Thyroid gland (tissue), 4 donors: ENCODE results near the gene PHETA2. TPM values are rescaled to one million over a fixed set of nuclear protein-coding genes. Genes with fewer than 3 reads are reported as not detected.

Experiments
- DNase-seq, 2 donors: peaks; one replicate each; pipeline ENCODE4 v3.0.0-alpha.2; 2019
- H3K27ac ChIP-seq, 3 donors: fragments of 200-600 bp; sonication (generic); 1 replicate in 2 of 3; 2 replicates in 1 of 3; pipeline ENCODE4 v1.5.1; 2016 to 2019; ENCODE audit warnings: mild to moderate bottlenecking in 1 of 3, moderate library complexity in 1 of 3
- H3K27me3 ChIP-seq: fragments of 200-600 bp; sonication (generic); one replicate; pipeline ENCODE4 v1.5.1; 2019
- H3K36me3 ChIP-seq, 2 donors: fragments of 200-600 bp; sonication (generic); one replicate each; pipeline ENCODE4 v1.5.1; 2016 to 2019
- H3K4me1 ChIP-seq, 2 donors: fragments of 200-600 bp; sonication (generic); one replicate each; pipeline ENCODE4 v1.5.1; 2017 to 2019
- H3K4me3 ChIP-seq, 3 donors: fragments of 200-600 bp; sonication (generic); replicated peaks in 1 of 3; 1 replicate in 2 of 3; 2 replicates in 1 of 3; pipeline ENCODE4 v1.5.1; 2016; ENCODE audit warnings: mild to moderate bottlenecking in 1 of 3
- H3K9me3 ChIP-seq: fragments of 200-600 bp; sonication (generic); one replicate; pipeline ENCODE4 v1.5.1; 2017
- POLR2A ChIP-seq, 2 donors: fragments of 450-650 bp; IDR thresholded peaks; one replicate each; pipeline ENCODE4 v1.6.1; 2017; ENCODE audit warnings: antibody characterized with exemption in 2 of 2, mild to moderate bottlenecking in 2 of 2, moderate library complexity in 1 of 2
- WGBS, 2 donors: methylation state at CpG; one replicate each; pipeline ENCODE4 v1.1.5; 2017; 5-methylcytosine and 5-hydroxymethylcytosine counted together
- intact Hi-C: fragments of 100-400 bp; cut with DNase I; formaldehyde crosslinking; loops from one replicate; pipeline ENCODE4 v1.15.1; 2023
- total RNA-seq, 4 donors: library from RNA; depleted of rRNA; stranded (reverse); fragments of >200 nt; gene quantifications; one replicate each; pipeline ENCODE4 v1.2.3, GENCODE V29; 2016
- TF ChIP-seq, protein P1 (sequence below), 6 experiments: fragments of 200-600 bp in 3 of 6; fragments of 450-650 bp in 3 of 6; sonication (generic) in 3 of 6; IDR thresholded peaks; one replicate each; pipeline ENCODE4 v1.5.1; 2016 to 2019; ENCODE audit warnings: antibody characterized with exemption in 6 of 6, mild to moderate bottlenecking in 2 of 6, inconsistent platforms in 1 of 6, moderate library complexity in 1 of 6

Gene PHETA2
- total RNA-seq, 4 donors from 2014 or later = 5.5 to 13.7 (median 7.3) TPM

DNA sequence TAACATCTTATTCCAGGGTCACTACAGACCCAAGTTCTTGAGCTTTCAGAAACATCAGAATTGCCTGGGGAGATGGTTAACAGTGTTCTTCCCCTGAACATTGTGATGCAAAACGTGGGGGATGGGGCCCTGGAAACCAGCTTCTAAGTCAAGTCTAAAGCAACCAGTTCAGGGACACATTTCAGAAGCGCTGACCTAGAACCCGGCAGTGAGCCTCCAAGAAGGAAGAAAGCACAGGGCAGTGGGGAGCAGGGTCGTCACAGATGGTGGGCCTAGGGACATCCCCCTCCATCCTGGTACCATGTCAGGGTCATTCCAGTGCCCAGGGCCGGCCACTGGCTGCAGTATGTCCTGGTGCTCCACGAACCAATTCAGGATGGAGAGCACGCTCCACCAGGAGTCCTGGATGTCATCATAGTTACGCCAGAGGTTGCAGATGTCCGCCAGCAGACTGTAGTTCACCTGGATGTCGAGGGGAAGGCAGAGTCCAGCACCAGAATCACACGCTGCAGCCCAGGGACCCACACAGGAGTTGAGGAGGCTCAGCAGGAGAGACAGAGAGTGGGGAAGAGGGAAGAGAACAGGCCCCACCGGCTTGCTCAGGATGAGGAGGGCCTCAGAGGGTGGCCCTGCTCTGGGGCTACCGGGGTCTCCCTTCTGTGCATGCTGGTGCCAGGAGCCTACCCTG lies 8.5 kb upstream of the PHETA2 start:
- Histone ChIP-seq H3K27me3 (no peaks in the 10 kb centered on the region), H3K36me3 (peaks cover 2 to 8% of the 10 kb centered on the region in 2 donors), H3K4me3 (no peak overlapping the region), H3K9me3 (no peaks in the 10 kb centered on the region), H3K4me1 (peaks cover 5 to 8% of the 10 kb centered on the region in 2 donors), H3K27ac (no peak overlapping the region)
- 83 to 89% methylated on average over 10 to 13 of the region's 13 CpGs for WGBS, 2 donors
- intact Hi-C loops = no loop called here
- no peak for DNase-seq
- TF ChIP-seq, protein P1, sequence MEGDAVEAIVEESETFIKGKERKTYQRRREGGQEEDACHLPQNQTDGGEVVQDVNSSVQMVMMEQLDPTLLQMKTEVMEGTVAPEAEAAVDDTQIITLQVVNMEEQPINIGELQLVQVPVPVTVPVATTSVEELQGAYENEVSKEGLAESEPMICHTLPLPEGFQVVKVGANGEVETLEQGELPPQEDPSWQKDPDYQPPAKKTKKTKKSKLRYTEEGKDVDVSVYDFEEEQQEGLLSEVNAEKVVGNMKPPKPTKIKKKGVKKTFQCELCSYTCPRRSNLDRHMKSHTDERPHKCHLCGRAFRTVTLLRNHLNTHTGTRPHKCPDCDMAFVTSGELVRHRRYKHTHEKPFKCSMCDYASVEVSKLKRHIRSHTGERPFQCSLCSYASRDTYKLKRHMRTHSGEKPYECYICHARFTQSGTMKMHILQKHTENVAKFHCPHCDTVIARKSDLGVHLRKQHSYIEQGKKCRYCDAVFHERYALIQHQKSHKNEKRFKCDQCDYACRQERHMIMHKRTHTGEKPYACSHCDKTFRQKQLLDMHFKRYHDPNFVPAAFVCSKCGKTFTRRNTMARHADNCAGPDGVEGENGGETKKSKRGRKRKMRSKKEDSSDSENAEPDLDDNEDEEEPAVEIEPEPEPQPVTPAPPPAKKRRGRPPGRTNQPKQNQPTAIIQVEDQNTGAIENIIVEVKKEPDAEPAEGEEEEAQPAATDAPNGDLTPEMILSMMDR (IDR thresholded peaks at IDR 0.05) = no peak
- TF ChIP-seq POLR2A (IDR thresholded peaks at IDR 0.05) = no peak

DNA sequence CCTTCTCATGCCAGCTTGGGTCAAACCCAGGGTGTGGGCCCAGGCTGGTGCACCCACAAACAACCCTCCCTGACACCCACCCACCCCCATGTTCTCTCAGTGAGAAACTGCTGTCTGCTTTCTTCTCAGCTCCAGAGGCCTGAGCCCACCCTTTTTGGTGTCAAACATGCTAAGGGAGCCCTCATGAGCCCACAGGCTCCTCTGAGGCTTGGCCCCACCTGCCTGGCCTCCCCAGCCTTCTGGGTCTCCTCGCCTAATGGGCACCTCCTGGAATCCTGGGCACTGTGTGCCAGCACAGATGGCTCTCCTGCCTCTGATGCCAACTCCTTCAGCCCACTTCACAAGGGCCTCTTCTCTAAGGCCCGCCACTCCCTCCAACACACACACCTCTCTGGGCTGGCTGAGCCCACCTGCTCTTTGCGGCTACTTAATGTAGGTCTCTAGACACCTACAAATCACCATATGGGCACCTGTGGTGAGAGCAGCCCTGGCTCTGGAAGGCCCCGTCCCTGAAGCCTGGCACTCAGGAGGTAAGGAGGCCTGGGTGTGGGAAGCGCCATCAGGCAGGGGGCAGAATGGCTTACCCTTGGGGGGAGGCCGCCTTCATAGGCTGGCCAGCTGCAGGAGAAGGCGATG lies 7.8 kb upstream of the PHETA2 start:
- no peak overlapping the region for H3K4me3 ChIP-seq
- H3K27ac ChIP-seq = no peak overlapping the region
- intact Hi-C loops = no loop called here
- peaks cover 5 to 10% of the 10 kb centered on the region in 2 donors for H3K4me1 ChIP-seq
- no peak for TF ChIP-seq POLR2A (IDR thresholded peaks at IDR 0.05)
- TF ChIP-seq, protein P1 (IDR thresholded peaks at IDR 0.05) = no peak
- no peaks in the 10 kb centered on the region for H3K27me3 ChIP-seq
- 96 to 98% methylated on average over 5 to 7 of the region's 7 CpGs for WGBS, 2 donors
- DNase-seq = peak in 1 of 2 donors; percentile 10
- peaks cover 0 to 8% of the 10 kb centered on the region in 2 donors for H3K36me3 ChIP-seq
- H3K9me3 ChIP-seq = no peaks in the 10 kb centered on the region

DNA sequence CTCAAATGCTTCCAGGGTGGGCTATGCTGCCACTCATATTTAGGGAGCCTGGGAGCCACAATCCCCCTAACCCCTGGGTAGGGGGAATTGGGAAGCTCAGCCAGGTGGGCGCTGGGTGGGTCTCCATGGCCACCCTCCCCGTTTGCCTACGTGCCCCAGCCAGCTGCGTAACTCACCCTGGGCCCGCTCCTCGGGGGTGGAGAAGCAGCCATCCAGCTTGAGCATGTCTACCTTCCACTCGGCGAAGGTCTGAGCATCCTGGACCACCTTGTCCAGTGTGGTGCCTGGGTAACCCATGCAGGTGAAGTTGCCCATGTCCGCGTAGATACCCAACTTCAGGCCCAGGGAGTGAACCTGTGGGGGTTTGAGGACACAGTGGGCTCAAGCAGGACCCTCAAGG lies 7.1 kb upstream of the PHETA2 start:
- H3K4me3 ChIP-seq = no peak overlapping the region
- intact Hi-C loops = no loop called here
- peaks cover 10 to 17% of the 10 kb centered on the region in 2 donors for H3K4me1 ChIP-seq
- peaks cover 0 to 8% of the 10 kb centered on the region in 2 donors for H3K36me3 ChIP-seq
- DNase-seq = no peak
- no peak overlapping the region for H3K27ac ChIP-seq
- no peaks in the 10 kb centered on the region for H3K9me3 ChIP-seq
- no peaks in the 10 kb centered on the region for H3K27me3 ChIP-seq
- 87 to 94% methylated on average over 3 to 9 of the region's 10 CpGs for WGBS, 2 donors
- TF ChIP-seq POLR2A (IDR thresholded peaks at IDR 0.05) = no peak
- TF ChIP-seq, protein P1 (IDR thresholded peaks at IDR 0.05) = no peak

DNA sequence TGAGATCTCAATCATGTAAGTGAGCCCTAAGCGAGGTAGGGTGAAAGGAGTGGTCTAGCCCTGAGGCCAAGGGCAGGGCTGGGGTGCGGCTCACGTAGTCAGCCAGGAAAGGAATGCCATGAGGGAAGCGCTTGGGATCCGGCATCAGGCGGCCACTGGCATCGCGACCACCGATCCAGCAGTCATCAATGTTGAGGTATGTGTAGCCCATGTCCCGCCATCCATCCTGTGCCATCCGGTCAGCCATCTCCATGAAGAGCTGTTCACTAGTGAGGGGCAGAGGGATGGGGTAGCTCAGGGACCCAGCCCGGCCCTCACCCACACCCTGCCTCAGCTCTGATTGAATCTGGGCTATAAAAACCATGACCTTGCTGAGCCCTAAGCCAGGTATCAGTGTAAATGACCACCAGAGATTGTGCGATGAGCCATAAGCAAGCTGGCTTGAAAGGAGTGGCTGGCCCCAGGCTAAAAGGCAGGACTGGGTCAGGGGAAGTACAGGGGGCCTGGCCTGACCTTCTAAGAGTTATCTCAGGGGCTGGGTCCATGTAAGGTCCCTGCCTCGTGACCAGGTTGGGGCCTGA lies 6.3 kb upstream of the PHETA2 start:
- 88 to 91% methylated on average over 14 of the region's 14 CpGs for WGBS, 2 donors
- Histone ChIP-seq H3K27me3 (no peaks in the 10 kb centered on the region), H3K27ac (no peak overlapping the region), H3K4me3 (no peak overlapping the region), H3K36me3 (peaks cover 0 to 8% of the 10 kb centered on the region in 2 donors), H3K4me1 (peaks cover 10 to 17% of the 10 kb centered on the region in 2 donors), H3K9me3 (no peaks in the 10 kb centered on the region)
- no peak for DNase-seq
- no peak for TF ChIP-seq POLR2A (IDR thresholded peaks at IDR 0.05)
- TF ChIP-seq, protein P1 (IDR thresholded peaks at IDR 0.05) = no peak
- intact Hi-C loops = no loop called here

DNA sequence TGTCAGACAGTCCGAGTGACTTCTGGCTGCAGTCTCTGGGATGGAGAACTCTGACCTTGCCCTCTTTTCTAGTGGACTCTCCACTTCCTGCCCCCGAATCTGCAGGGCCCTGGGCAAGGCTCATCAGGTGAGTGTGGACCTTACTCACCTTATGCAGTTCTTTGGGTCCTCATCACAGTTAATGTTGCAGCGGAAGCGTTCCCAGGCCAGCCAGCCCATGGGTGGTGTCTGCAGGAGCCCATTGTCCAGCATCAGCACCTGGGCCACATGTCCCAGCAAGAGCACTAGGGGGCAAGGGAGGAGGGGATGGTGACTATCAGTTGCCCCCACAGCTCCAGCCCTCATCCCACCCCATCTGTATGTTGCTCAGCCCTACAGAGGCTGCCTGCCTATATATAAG lies 5.8 kb upstream of the PHETA2 start:
- intact Hi-C loops = no loop called here
- TF ChIP-seq POLR2A (IDR thresholded peaks at IDR 0.05) = no peak
- TF ChIP-seq, protein P1 (IDR thresholded peaks at IDR 0.05) = no peak
- H3K4me1 ChIP-seq = peaks cover 10 to 17% of the 10 kb centered on the region in 2 donors
- no peak overlapping the region for H3K27ac ChIP-seq
- no peak for DNase-seq
- H3K27me3 ChIP-seq = no peaks in the 10 kb centered on the region
- H3K4me3 ChIP-seq = no peak overlapping the region
- WGBS, 2 donors = 95 to 98% methylated on average over 4 of the region's 4 CpGs
- H3K9me3 ChIP-seq = no peaks in the 10 kb centered on the region
- H3K36me3 ChIP-seq = peaks cover 0 to 8% of the 10 kb centered on the region in 2 donors
